H1 (cell line): ENCODE results near the gene FOXL1. TPM values are rescaled to one million over a fixed set of nuclear protein-coding genes. Genes with fewer than 3 reads are reported as not detected.

Experiments used
- SRF ChIP-seq: IDR thresholded peaks from 2 replicates; pipeline ENCODE4 v1.6.1; 2011; ENCODE audit warnings: mild to moderate bottlenecking, low read depth, low read length, moderate library complexity
- polyA plus RNA-seq, 7 experiments: library from polyadenylated mRNA; depleted of rRNA in 3 of 7; stranded (reverse) in 5 of 7; unstranded in 2 of 7; fragments of >200 nt in 5 of 7; fragments of 200-250 nt in 2 of 7; gene quantifications; 1 replicate in 5 of 7; 2 replicates in 1 of 7; 4 replicates in 1 of 7; pipeline versions ENCODE4 v1.2.1 to v1.2.3, GENCODE V29; 2011 to 2013; ENCODE audit warnings: missing spikeins in 2 of 7, mixed read lengths in 2 of 7
- total RNA-seq: library from RNA; stranded (reverse); fragmentation: NEBNext Ultra II Directional; extraction: Animal tissue kit (Norgen Biotek cat#: 25700); gene quantifications from 2 replicates; pipeline ENCODE4 v1.2.1, GENCODE V29; 2021

Gene FOXL1
- total and polyA plus RNA-seq, 2 of the 8 experiments (the other 6 are each of a cell fraction or from before 2014, with no cell fraction given), result 0.03 TPM; not detected in 1

- no peak for TF ChIP-seq SRF
Measured at GRCh38 chr16:86598607-86599565, 20.5 kb downstream of the FOXL1 start (continued).
